Fibroblast of skin of right biceps (primary cell): ENCODE measurements around the gene ZDHHC14.
"Not testable (repeated sequence)": the region's sequence is repeated elsewhere in the genome, so short reads cannot be mapped to it uniquely, and the experiment has no call there.

ENCODE experiments used
- DNase-seq: peaks from one replicate; pipeline ENCODE4 v3.0.0-alpha.2; 2013

Gene ZDHHC14

GRCh38 chr6:157579467-157580031, 198.6 kb downstream of the ZDHHC14 start:
- no peak for DNase-seq

GRCh38 chr6:157584036-157584435, 203.0 kb downstream of the ZDHHC14 start:
- no peak for DNase-seq

DNA sequence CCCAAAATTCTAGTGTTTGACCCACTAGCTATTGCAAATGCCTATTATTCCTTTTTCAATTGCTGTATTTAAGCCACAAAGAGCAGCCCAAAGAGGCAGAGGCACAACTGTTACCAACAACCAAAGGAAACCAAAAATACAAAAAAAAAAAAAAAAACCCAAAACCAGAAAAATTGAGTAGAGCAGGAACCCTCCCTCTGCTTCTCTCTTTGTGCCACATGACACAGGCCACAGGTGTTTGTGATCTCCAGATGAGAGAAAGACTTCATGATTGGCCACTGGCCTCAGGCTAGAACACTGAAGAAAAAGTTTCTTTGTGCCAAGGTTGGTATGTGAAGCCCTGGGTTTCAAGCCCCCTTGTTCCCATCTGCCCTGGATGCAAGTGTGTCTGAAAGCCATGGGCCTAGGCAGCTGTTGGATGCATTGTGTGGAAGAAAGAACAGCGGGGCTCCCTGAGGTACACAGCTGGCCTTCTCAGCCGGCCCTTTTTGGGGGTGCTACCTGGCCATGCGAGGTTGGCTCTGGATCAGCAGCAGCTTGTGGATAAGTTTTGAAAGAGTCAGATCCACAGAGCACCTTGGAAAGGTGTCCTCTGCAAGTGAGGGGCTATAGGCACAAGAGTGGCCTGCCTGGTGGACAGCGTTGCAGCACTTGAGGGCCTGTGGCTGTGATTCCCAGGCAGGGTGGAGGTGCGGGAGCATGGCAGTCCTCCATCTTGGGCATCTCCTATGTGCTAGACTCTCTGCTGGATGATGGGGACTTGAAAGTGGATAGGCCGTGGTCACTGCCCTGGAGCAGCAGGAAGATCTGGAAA, 204.5 kb downstream of the ZDHHC14 start:
- no peak for DNase-seq

DNA sequence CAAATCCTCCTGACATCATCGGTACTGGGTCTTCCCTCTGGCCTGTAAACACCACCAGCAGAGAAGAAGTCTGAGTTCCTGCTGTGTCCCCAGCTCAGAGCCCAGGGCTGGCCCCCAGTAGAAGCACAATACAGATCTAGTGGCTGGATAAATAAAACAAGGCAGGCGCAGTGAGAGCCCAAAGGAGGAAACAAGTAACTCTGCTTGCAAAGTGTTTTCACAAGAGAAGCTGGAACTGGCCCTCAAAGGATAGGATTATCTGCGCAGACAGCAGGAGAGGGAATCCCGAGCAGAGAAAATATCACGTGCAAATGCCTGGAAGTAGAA, 205.1 kb downstream of the ZDHHC14 start:
- no peak for DNase-seq

DNA sequence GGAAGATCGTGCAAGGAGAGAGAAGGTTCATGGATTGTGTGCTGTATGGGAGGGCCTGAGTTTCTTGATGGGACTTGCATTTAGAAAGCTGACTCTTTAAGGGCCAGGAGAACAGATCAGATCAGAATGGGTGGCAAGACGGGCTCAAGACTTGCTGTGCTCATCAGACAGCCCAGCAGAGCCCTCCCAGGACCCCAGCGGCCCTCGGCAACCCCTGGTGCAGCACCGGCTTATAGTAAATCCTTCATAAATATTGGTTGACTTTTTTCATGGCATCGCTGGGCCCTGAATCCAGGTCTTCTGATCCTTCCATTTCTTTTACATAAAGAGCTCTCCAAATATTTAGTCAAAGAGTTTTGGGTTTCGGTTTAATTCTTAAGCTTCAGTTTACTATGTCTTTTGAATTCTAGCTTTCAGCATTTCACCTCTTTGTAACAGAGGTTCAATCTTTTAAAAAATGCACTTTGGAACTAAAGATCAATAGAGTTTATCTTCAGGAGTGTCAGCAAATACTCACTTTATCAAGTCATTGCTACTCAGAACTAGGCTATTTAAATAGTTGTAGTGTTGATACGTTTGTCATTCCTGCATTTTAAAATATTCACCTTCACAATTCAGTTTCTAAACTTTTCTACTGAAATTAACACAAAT, 205.6 kb downstream of the ZDHHC14 start:
- DNase-seq, result no peak

GRCh38 chr6:157587127-157587926, 206.3 kb downstream of the ZDHHC14 start:
- DNase-seq, result no peak

DNA sequence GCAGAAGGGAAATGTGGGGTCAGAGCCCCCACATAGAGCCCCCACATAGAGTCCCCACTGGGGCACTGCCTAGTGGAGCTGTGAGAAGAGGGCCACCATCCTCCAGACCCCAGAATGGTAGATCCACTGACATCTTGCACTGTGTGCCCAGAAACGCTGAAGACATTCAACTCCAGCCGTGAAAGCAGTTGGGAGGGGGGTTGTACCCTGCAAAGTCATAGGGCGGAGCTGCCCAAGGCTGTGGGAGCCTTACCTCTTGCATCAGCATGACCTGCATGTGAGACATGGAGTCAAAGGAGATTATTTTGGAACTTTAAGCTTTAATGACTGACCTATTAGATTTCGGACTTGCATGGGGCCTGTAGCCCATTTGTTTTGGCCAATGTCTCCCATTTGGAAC, 209.7 kb downstream of the ZDHHC14 start:
- not testable (repeated sequence) for DNase-seq

DNA sequence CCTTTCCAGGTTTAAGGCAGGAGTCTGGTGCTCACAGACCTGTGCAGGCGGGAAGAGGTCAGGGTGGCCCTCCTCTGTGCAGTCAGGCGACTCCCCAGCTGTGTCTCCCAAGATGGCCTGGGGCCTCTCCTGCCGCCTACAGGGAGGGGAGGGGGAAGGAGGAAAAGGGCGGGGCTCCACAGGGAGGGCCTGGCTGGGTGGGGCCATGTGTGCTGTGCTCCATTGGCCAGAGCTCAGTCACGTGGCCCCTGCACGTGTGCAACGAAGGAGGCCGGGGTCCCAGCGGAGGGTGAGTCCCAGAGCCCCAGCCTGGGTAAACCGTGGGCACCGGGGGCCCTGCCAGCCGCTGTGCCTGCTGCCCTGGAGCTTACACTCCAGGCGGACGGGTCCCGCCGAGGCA, 211.6 kb downstream of the ZDHHC14 start:
- peak; percentile 14 for DNase-seq

GRCh38 chr6:157592980-157593379, 212.0 kb downstream of the ZDHHC14 start:
- DNase-seq, result no peak

- DNase-seq, result no peak
These were observed 212.6 kb downstream of the ZDHHC14 start for GRCh38 chr6:157593596-157593995.

GRCh38 chr6:157594292-157594691, 213.3 kb downstream of the ZDHHC14 start:
- DNase-seq, result no peak

DNA sequence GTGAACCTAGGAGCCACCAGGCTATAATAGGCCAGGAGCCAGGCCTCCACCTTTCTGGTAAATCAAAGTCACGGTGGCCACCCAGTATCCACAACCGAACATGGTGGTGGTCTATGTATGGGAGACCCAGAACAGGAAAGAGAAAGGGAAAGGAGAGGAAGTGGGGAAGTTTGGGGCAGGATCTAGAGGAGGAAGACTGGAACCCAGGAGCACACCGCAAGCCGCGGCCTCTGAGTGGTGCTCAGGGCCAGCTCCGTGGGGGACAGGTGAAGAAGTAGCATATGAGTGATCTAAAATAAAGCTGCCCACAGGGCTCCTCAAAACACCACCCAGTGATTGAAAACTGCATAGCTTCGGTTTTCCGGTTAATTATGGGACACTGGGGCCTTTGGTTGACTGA, 214.8 kb downstream of the ZDHHC14 start:
- no peak for DNase-seq

DNA sequence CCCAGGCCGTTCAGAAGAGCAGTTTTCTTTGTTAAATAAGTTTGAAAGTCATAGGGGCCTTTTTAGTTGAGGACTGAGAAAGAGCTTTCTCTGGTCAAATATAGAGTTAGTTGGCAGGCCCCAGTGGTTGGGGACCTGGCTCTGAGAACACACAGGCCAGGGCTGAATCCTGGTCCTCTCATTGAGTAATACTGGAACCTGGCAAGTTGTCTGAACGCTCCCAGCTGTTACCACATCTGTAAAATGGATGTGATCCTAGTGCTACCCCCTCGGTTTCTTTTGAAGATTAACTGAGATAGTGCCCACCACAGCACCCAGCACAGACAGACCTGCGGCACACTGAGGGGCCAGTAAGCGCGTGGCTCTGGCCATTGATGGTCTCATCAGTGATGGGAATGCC, 215.5 kb downstream of the ZDHHC14 start:
- DNase-seq, result no peak

DNA sequence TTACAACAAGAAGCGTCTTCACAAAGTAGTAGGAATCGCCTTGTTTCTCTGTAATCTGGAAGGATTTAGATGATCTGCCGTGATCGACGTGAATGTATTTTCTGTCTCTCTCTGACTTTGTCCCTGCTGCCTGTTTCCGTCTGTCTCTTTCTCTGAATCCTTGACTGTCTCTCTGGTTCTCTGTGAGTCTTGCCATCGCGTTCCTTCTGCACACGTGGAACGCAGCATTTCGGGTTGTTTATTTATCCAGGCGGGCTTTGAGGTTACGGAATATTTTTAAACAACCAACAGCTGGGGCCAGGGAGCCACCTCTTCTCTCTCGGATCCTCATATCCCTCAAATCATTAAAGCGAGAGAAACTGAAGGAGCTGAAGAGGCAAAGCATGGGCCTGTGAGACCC, 215.9 kb downstream of the ZDHHC14 start:
- DNase-seq, result no peak

DNA sequence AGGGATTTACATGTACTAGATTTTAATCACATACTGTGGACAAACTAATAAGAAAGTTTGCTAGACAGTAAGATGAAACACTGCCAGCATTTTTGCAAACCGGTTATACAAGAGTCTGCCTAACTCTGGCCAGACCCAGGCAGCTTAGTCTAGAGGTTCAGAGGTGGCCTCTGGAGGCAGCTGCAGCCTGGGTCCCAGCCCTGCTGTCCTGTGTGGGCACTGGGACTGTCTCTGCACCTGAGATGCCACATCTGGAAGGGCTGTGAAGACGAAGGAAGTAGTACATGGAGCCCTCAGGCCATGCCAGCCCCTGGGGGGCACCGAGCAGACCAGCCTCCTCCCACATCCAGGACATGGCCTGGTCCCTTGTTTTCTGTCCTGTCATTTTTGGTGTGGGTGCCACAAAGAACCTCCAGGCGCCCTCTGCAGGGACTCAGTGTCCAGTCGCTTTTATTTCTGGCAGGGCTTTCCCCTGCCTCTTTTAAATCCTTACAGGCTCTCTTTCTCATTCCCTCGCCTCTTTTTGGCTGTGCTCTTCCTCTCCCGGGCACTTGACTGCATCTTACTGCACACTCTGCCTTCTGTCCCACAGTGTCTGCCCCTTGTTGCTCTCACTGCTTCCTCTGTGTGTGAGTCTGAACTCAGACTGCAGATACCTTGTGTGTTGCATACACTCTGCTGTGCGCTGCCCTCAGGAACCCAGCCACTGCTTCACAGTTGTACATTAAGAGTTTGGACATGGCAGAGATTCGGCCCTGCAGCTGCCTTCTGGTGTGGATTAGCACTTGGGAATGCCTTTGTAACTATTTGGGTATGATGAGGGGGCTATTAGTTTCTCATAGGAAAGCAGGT, 216.7 kb downstream of the ZDHHC14 start:
- peak; percentile 19 for DNase-seq

- no peak for DNase-seq
These were observed 218.2 kb downstream of the ZDHHC14 start for GRCh38 chr6:157599191-157599590.

DNA sequence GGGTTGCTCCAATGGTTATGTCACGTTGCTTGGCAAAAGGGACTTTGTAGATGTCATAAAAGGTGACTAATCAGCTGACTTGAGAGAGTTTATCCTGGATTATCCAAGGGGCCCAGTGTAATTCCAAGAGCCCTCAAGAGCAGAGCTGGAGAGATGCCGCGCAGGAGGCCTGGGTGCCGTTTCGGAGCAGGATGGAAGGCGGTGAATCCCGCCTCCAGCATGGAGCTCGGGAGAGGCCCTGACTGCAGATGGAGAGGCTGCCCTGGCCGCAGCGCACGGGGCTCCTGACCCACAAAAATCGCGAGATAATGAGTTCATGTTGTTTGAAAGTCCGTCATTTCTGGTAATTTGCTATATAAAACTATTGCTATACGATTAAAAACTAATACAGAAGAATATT, 219.8 kb downstream of the ZDHHC14 start:
- no peak for DNase-seq

- no peak for DNase-seq
These were observed 221.7 kb downstream of the ZDHHC14 start for GRCh38 chr6:157602521-157603295.

DNA sequence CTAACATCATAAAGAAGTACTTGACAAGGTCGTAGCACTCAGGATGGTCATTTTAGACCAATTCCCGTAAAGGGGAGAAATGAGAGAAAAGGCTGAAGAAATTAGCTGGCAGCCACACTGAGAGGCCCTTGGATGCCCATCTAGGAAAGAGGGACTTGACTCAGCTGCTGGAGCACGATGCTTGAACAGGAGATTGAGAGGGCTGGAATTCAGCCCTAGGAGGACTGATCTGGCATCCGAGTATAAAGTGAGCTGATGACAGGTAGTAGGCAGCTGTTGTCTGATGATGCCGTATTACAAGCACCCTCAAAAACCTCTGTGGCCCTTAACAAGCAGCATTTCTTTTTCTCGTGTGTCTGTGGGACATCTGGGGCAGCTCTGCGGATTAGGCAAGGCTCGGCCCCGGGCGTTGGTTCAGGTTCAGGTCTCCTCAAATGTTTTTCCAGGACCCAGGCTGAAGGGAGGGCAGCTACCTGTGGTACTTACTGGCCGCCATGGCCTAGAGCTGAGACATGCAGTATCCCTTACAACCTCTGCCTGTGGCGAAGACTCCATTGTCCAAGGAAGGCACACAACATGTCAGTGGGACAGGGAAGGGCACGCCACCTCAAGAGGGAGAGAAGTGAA, 222.4 kb downstream of the ZDHHC14 start:
- DNase-seq, result no peak

DNA sequence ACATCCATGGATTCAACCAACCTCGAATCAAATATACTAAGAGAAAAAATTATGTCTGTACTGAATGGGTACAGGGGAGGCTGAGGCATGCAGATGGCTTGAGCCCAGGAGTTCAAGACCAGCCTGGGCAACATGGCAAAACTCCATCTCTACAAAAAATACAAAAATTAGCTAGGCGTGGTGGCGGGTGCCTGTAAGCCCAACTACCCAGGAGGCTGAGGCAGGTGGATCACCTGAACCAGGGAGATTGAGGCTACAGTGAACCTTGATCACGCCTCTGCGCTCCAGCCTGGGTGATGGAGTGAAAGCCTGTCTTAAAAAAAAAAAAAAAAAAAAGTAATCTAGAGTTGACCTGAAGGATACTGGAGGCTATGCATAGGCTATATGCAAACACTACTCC, 223.0 kb downstream of the ZDHHC14 start:
- DNase-seq, result no peak

DNA sequence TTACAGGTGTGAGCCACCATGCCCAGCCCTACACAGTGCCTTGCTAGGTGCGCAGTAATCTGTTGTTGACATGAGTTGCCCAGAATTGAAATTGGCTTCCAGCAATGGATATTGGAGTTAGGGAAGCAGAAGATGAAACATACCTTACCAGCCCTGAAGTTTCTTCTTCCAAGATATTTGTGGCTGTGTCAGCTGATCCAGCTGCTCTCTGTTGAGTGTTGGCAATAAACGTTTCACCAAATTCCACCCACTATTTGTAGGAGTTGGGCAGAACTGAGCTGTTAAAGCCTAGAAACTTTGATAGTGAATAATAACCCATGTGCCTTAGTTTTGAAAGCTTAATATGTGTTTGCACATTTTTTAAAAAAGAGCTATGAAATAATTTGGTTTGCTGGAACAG, 223.8 kb downstream of the ZDHHC14 start:
- DNase-seq, result no peak
